Endothelial cell of umbilical vein (primary cell): Measurements from ENCODE around the gene RNF169. TPM values are rescaled to one million over a fixed set of nuclear protein-coding genes. Genes with fewer than 3 reads are reported as not detected.

Experiments
- Bru-seq: library from RNA; stranded (reverse); fragments of 400-500 nt; gene quantifications from one replicate; lab custom pipeline; 2021; lab: Mats Ljungman, UMichigan
- BruChase-seq, 2 experiments: library from RNA; stranded (reverse); fragments of 400-500 nt; gene quantifications; one replicate each; lab custom pipeline; 2021; lab: Mats Ljungman, UMichigan
- BruUV-seq: library from RNA; stranded (reverse); fragments of 400-500 nt; replicated peaks from 2 replicates; lab custom pipeline; 2021; lab: Mats Ljungman, UMichigan
- CTCF ChIA-PET: fragments of 300-600, 350-600 bp; sonication (Branson Sonifier 250); formaldehyde crosslinking; loops from one replicate; lab custom pipeline; 2021; ENCODE audit warnings: antibody characterized with exemption, inconsistent platforms; lab: Charles Lee
- POLR2A ChIA-PET: fragments of 300-600, 350-600 bp; sonication (Branson Sonifier 250); formaldehyde crosslinking; loops from one replicate; lab custom pipeline; 2021; ENCODE audit warnings: antibody characterized with exemption, inconsistent platforms; lab: Charles Lee
- DNase-seq: peaks from one replicate; pipeline ENCODE4 v3.0.0-alpha.2; 2011; ENCODE audit warnings: low read depth, low spot score
- FAIRE-seq: peaks from 2 replicates; lab custom pipeline; 2011; peaks lifted over from hg19 to GRCh38; lab: Jason Lieb, UNC
- H2AFZ ChIP-seq: 2 replicates; pipeline ENCODE4 v1.6.0; 2012; ENCODE audit warnings: low read depth, low read length, control low read depth, inconsistent platforms
- H3K27ac ChIP-seq: 2 replicates; pipeline ENCODE4 v1.5.1; 2011; ENCODE audit warnings: low read depth, mild to moderate bottlenecking, control low read depth, low read length, moderate library complexity; ENCODE audit not compliant: insufficient read depth
- H3K27me3 ChIP-seq, 2 experiments: 2 replicates each; pipeline versions ENCODE4 v1.6.0 to v1.6.1; 2011; ENCODE audit warnings: low read length in 2 of 2, mixed read lengths in 1 of 2; ENCODE audit not compliant: control insufficient read depth in 2 of 2, insufficient read depth in 2 of 2
- H3K36me3 ChIP-seq, 2 experiments: 2 replicates in 1 of 2; 3 replicates in 1 of 2; pipeline ENCODE4 v1.5.1; 2011; ENCODE audit warnings: low read length in 2 of 2, mild to moderate bottlenecking in 1 of 2, moderate library complexity in 1 of 2; ENCODE audit not compliant: control insufficient read depth in 2 of 2, insufficient read depth in 2 of 2; ENCODE audit errors: extremely low read depth in 1 of 2
- H3K4me1 ChIP-seq: 3 replicates; pipeline ENCODE4 v1.5.1; 2011; ENCODE audit warnings: mild to moderate bottlenecking, low read length; ENCODE audit not compliant: control insufficient read depth, insufficient read depth; ENCODE audit errors: extremely low read depth
- H3K4me2 ChIP-seq: 2 replicates; pipeline ENCODE4 v1.6.1; 2011; ENCODE audit warnings: low read length, control low read depth, mixed read lengths; ENCODE audit not compliant: insufficient read depth
- H3K4me3 ChIP-seq, 3 experiments: fragments of 200-600 bp in 1 of 3; sonication (generic), shearing (Covaris generic) in 1 of 3; replicated peaks in 1 of 3; 2 replicates each; pipeline ENCODE4 v1.5.1; 2011 to 2016; ENCODE audit warnings: control low read depth in 3 of 3, low read length in 3 of 3, mild to moderate bottlenecking in 2 of 3, inconsistent platforms in 1 of 3, low read depth in 1 of 3, moderate library complexity in 1 of 3; ENCODE audit not compliant: insufficient read depth in 1 of 3
- H3K79me2 ChIP-seq: 2 replicates; pipeline ENCODE4 v1.6.0; 2012; ENCODE audit warnings: low read length, inconsistent platforms; ENCODE audit not compliant: control insufficient read depth, insufficient read depth
- H3K9ac ChIP-seq: replicated peaks from 2 replicates; pipeline ENCODE3; 2011; ENCODE audit warnings: low read length, control low read depth; ENCODE audit not compliant: insufficient read depth; ENCODE audit errors: extremely low read depth
- H3K9me1 ChIP-seq: replicated peaks from 3 replicates; pipeline ENCODE4 v1.6.0; 2011; ENCODE audit warnings: mild to moderate bottlenecking, low read length; ENCODE audit not compliant: control insufficient read depth, insufficient read depth; ENCODE audit errors: extremely low read depth
- H3K9me3 ChIP-seq: replicated peaks from 2 replicates; pipeline ENCODE4 v1.5.1; 2012; ENCODE audit warnings: low read length, inconsistent platforms; ENCODE audit not compliant: control insufficient read depth, insufficient read depth
- H4K20me1 ChIP-seq: replicated peaks from 2 replicates; pipeline ENCODE3; 2011; ENCODE audit warnings: mild to moderate bottlenecking, low read length; ENCODE audit not compliant: control insufficient read depth, insufficient read depth; ENCODE audit errors: extremely low read depth
- CTCF ChIP-seq, 2 donors: IDR thresholded peaks; 1 replicate in 1 of 2; 2 replicates in 1 of 2; pipeline ENCODE4 v1.5.1; 2011; ENCODE audit warnings: low read length in 2 of 2, mild to moderate bottlenecking in 2 of 2, moderate library complexity in 2 of 2, control low read depth in 1 of 2, inconsistent platforms in 1 of 2, low read depth in 1 of 2; ENCODE audit not compliant: insufficient read depth in 1 of 2; ENCODE audit errors: extremely low read depth in 1 of 2
- FOS ChIP-seq: IDR thresholded peaks from 2 replicates; pipeline ENCODE4 v1.6.1; 2011; ENCODE audit warnings: mild to moderate bottlenecking, low read length, moderate library complexity, borderline replicate concordance; ENCODE audit not compliant: insufficient read depth
- POLR2A ChIP-seq: IDR thresholded peaks from 2 replicates; pipeline ENCODE4 v1.6.1; 2012; ENCODE audit warnings: low read depth, mild to moderate bottlenecking, control low read depth, low read length
- POLR2AphosphoS5 ChIP-seq: IDR thresholded peaks from 2 replicates; pipeline ENCODE4 v1.6.1; 2012; ENCODE audit warnings: low read depth, mild to moderate bottlenecking, control low read depth, low read length, moderate library complexity; ENCODE audit not compliant: insufficient read depth
- dilution Hi-C: fragments of 300-500 bp; cut with MboI; formaldehyde crosslinking; loops from one replicate; pipeline ENCODE4 v1.15.0; 2019; ENCODE audit warnings: low sequenced_read_pairs; ENCODE audit not compliant: extremely low pct_ligation_motif_present
- intact Hi-C: fragments of 100-400 bp; cut with micrococcal nuclease; formaldehyde crosslinking; loops from one replicate; pipeline ENCODE4 v1.10.0; 2022
- long read RNA-seq: library from polyadenylated mRNA; stranded (forward); transcript quantifications from one replicate; pipeline ENCODE4 v2.0.0, GENCODE V29; 2021
- polyA minus RNA-seq, 3 experiments: library from RNA; depleted of rRNA, polyadenylated mRNA; stranded (reverse); fragments of >200 nt; gene quantifications; 1 replicate in 1 of 3; 2 replicates in 2 of 3; pipeline ENCODE4 v1.2.3, GENCODE V29; 2011
- polyA plus RNA-seq, 4 experiments: library from polyadenylated mRNA; depleted of rRNA in 3 of 4; stranded (reverse) in 3 of 4; unstranded in 1 of 4; fragments of >200 nt; gene quantifications; 2 replicates each; pipeline versions ENCODE4 v1.2.1 to v1.2.3, GENCODE V29; 2011 to 2012; ENCODE audit warnings: missing spikeins in 1 of 4
- total RNA-seq: library from RNA; stranded (reverse); gene quantifications from 2 replicates; pipeline ENCODE4 v1.2.3, GENCODE V29; 2021

The RNF169 gene, protein sequence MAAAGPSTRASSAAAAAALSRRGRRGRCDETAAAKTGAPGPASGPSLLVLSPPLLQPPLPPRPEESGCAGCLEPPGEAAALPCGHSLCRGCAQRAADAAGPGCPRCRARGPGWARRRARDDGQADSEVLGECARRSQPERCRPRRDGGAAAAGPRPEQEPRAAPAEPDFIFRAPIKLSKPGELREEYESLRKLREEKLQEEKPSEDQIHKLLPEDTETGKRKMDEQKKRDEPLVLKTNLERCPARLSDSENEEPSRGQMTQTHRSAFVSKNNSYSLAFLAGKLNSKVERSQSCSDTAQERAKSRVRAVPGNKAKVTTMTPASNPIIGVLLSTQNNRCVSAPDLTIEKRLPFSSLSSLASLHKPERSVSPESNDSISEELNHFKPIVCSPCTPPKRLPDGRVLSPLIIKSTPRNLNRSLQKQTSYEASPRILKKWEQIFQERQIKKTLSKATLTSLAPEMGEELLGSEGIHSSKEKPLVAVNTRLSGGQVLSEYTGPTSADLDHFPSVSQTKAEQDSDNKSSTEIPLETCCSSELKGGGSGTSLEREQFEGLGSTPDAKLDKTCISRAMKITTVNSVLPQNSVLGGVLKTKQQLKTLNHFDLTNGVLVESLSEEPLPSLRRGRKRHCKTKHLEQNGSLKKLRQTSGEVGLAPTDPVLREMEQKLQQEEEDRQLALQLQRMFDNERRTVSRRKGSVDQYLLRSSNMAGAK
- total RNA-seq (17.3 and 21.3 TPM in 2 replicates), polyA plus RNA-seq (5.2 and 5.8 TPM in 2 replicates), polyA minus RNA-seq (33.8 and 33.9 TPM in 2 replicates), Bru-seq, nascent RNA (percentile 88 among the genes with signal in this experiment), BruChase-seq, experiment 1, labeled RNA remaining after a 6-hour chase (percentile 82 among the genes with signal in this experiment), BruChase-seq, experiment 2, labeled RNA remaining after a 2-hour chase (percentile 84 among the genes with signal in this experiment)
- 4.8 and 5.4 TPM in 2 replicates for polyA plus RNA-seq (2011; cell fraction: cytosol; rRNA removed)
- 14.5 and 16.5 TPM in 2 replicates for polyA plus RNA-seq (2011; cell fraction: nucleus; rRNA removed)
- 10.6 and 10.9 TPM in 2 replicates for polyA plus RNA-seq (2012)
- 19.3 TPM for polyA minus RNA-seq (2011; cell fraction: cytosol; rRNA and poly(A)+ RNA removed)
- 36.8 and 49.7 TPM in 2 replicates for polyA minus RNA-seq (2011; cell fraction: nucleus; rRNA and poly(A)+ RNA removed)
- long read RNA-seq, full-length matches to known transcripts: 5 of 22 reads
- long read RNA-seq, partial matches to known transcripts: 0 of 22 reads
- long read RNA-seq, other reads (novel, unspliced or antisense): 17 of 22 reads

- TF ChIP-seq POLR2AphosphoS5 (peak; percentile 68), CTCF (IDR thresholded peaks at IDR 0.05; ENCODE audit: extremely low read depth in 1 of 2, insufficient read depth in 1 of 2, low read depth in 1 of 2, low read length in 2 of 2) (no peak), POLR2A (peak; percentile 90), FOS (no peak)
- peak within 1 kb of the TSS; percentile 88 for H3K27ac ChIP-seq
- CTCF ChIA-PET: interaction anchor here (0.6 to 2.7 kb wide), 6 partner anchors 7 to 92 kb away, joined by 3 to 24 read pairs (median 3); no protein-coding TSS in a partner anchor
These were observed at the start of gene RNF169 for GRCh38 chr11:74748211-74749126. Gene RNF169 (plus strand): TSS chr11:74748849. CDS start chr11:74748881, 32 bp downstream.

More at GRCh38 chr11:74748211-74749126, at the start of gene RNF169:
- no peaks in the 10 kb centered on the region for H4K20me1 ChIP-seq
- no peaks in the 10 kb centered on the region for H3K9me3 ChIP-seq
- peak within 1 kb of the TSS; percentile 49 to 84 (median 70) for H3K4me3 ChIP-seq
- no peaks in the 10 kb centered on the region for H3K36me3 ChIP-seq
- DNase-seq: peak; percentile 98
- peaks cover 0 to 2% of the 10 kb centered on the region in 2 experiments for H3K27me3 ChIP-seq
- H3K79me2 ChIP-seq: peaks cover 42% of the 10 kb centered on the region
- peak; percentile 87 for FAIRE-seq
- peak within 1 kb of the TSS; percentile 77 for H3K4me2 ChIP-seq
- H3K9me1 ChIP-seq: no peaks in the 10 kb centered on the region
- peak within 1 kb of the TSS; percentile 71 for H2AFZ ChIP-seq
- BruUV-seq: TSS peak; percentile 68
- intact Hi-C loops: loop anchor here (2.0 kb wide), 1 partner anchor 74 kb away; no protein-coding TSS in a partner anchor
- dilution Hi-C loops: no loop called here
- POLR2A ChIA-PET: interaction anchor here (0.7 kb wide), 1 partner anchor 9 kb away, joined by 3 read pairs; no protein-coding TSS in a partner anchor
- peaks cover 22% of the 10 kb centered on the region for H3K4me1 ChIP-seq
- H3K9ac ChIP-seq: peak within 1 kb of the TSS; percentile 62
